ENCODE measurements around the gene HBZ. TPM values are rescaled to one million over a fixed set of nuclear protein-coding genes. Genes with fewer than 3 reads are reported as not detected.

The HBZ gene
- not detected in 2 replicates for total RNA-seq

GRCh38 chr16:152141-153128 is at the start of gene HBZ:
Gene HBZ (plus strand): TSS chr16:152644. CDS start chr16:152910, 266 bp downstream.
- DNase-seq (ENCODE audit: low read depth): no peak
- H3K4me3 ChIP-seq (ENCODE audit: low read depth, low read length): no peak within 1 kb of the TSS
- TF ChIP-seq CTCF (IDR thresholded peaks at IDR 0.05; ENCODE audit: insufficient read depth, low read length, severe bottlenecking): no peak
- H3K36me3 ChIP-seq (ENCODE audit: control insufficient read depth, insufficient read depth, low read length): no peaks in the 10 kb centered on the region
- H3K27me3 ChIP-seq (ENCODE audit: control insufficient read depth, insufficient read depth, low read length): peaks cover 8% of the 10 kb centered on the region
- FAIRE-seq: no peak

- Histone ChIP-seq H3K36me3 (ENCODE audit: control insufficient read depth, insufficient read depth, low read length) (peaks cover 11% of the 10 kb centered on the region), H3K4me3 (ENCODE audit: low read depth, low read length) (no peak overlapping the region), H3K27me3 (ENCODE audit: control insufficient read depth, insufficient read depth, low read length) (no peaks in the 10 kb centered on the region)
- DNase-seq (ENCODE audit: low read depth) (no peak), FAIRE-seq (no peak)
- TF ChIP-seq CTCF (IDR thresholded peaks at IDR 0.05; ENCODE audit: insufficient read depth, low read length, severe bottlenecking): no peak
Measured at GRCh38 chr16:104355-104754, 48.1 kb upstream of the HBZ start.

DNA sequence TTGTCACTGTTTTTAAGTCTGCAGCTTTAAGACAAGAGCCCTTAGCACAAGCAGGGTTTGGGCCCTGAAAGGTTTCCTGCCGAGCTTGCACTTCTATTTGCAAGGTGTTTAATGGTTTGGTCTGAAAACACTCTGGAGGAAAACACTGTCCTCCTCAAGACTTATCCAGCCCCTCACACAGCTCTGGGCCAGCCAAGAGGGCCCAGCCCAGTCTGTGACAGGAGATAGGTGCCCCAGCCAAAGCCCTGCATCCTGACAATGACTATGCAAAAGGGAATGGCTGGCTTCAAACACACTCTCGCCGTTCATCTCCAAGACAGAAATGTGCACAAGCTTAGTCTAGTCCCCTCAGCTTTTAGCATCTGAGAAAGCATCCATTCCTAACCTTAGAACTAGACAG is 47.5 kb upstream of the HBZ start:
- Histone ChIP-seq H3K36me3 (ENCODE audit: control insufficient read depth, insufficient read depth, low read length) (peaks cover 10% of the 10 kb centered on the region), H3K27me3 (ENCODE audit: control insufficient read depth, insufficient read depth, low read length) (no peaks in the 10 kb centered on the region), H3K4me3 (ENCODE audit: low read depth, low read length) (no peak overlapping the region)
- TF ChIP-seq CTCF (IDR thresholded peaks at IDR 0.05; ENCODE audit: insufficient read depth, low read length, severe bottlenecking): no peak
- FAIRE-seq (no peak), DNase-seq (ENCODE audit: low read depth) (no peak)

DNA sequence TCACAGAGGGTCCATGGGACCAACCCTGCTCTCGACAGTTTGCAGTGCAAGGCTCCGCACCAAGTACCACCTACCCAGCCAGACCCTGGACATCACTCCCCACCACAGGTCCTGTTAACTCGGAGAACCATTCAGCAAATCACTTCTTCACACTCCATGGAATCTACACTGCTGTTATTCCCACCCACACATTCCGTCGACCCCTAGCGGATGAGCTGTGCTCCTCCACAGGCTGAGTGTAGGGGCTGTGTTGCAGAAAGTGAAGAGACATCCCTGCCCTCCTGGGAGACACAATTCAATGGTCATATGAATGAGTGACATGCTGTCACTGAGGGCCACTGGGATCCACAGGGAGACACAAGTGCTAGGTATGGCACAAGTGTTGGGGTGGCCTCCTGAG is 46.9 kb upstream of the HBZ start:
- DNase-seq (ENCODE audit: low read depth) (no peak), FAIRE-seq (peak; percentile 40)
- TF ChIP-seq CTCF (IDR thresholded peaks at IDR 0.05; ENCODE audit: insufficient read depth, low read length, severe bottlenecking): no peak
- Histone ChIP-seq H3K27me3 (ENCODE audit: control insufficient read depth, insufficient read depth, low read length) (no peaks in the 10 kb centered on the region), H3K4me3 (ENCODE audit: low read depth, low read length) (no peak overlapping the region), H3K36me3 (ENCODE audit: control insufficient read depth, insufficient read depth, low read length) (peaks cover 10% of the 10 kb centered on the region)

DNA sequence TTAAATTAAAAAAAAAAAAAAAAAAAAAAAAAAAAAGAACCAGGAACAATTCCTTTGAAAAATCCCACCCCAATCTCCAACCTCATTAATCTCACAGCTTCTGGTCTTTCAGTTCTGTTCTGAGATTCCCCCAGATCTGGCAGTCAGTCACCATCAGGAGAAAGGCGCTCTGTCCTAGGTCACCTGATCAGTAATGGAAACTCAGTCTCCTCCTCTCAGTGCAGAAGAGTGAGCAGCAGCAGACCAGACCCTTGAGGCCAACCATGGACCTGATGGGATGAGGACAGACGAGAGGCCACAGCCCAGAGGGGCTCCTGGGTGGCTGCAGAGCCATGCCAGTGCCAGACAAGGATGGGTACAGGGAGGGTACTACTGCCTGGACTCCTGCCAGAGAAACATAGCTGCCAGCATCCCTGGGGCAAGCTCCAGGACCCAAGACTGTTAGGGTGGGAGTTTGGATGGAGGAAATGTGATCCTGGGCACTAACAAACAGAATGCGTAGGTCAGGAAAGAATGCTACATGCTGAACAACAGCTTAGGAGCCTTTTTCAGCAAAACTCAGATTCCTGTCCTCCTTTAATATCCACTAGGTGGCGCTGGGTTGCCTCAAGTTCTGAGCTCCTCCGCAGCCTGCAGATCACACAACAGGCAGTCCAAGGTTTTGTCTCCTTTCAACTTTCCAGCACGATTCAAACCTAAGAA is 45.7 kb upstream of the HBZ start:
- Histone ChIP-seq H3K36me3 (ENCODE audit: control insufficient read depth, insufficient read depth, low read length) (peaks cover 12% of the 10 kb centered on the region), H3K27me3 (ENCODE audit: control insufficient read depth, insufficient read depth, low read length) (no peaks in the 10 kb centered on the region), H3K4me3 (ENCODE audit: low read depth, low read length) (no peak overlapping the region)
- peak; percentile 85 for TF ChIP-seq CTCF (IDR thresholded peaks at IDR 0.05; ENCODE audit: insufficient read depth, low read length, severe bottlenecking)
- FAIRE-seq (no peak), DNase-seq (ENCODE audit: low read depth) (peak; percentile 55)
